GM23338 (cell line): ENCODE data around the gene CNGB1.

Experiments
- CREB1 ChIP-seq: fragments of 250-450 bp; sonication (Bioruptor Pico); IDR thresholded peaks from 2 replicates; pipeline ENCODE4 v1.5.0; 2020; ENCODE audit warnings: low read depth, mild to moderate bottlenecking, moderate library complexity
- CTCF ChIP-seq, 2 experiments: fragments of 200-600 bp in 1 of 2; sonication (generic) in 1 of 2; conservative IDR thresholded peaks; 2 replicates each; pipeline versions ENCODE4 v1.5.1 to v1.6.1; 2016 to 2017; ENCODE audit warnings: antibody characterized with exemption in 2 of 2, low read depth in 2 of 2, mild to moderate bottlenecking in 2 of 2, moderate library complexity in 1 of 2
- ETS1 ChIP-seq: IDR thresholded peaks from 2 replicates; pipeline ENCODE4 v1.6.1; 2016; ENCODE audit warnings: antibody characterized with exemption
- EZH2 ChIP-seq: fragments of 200-600 bp; sonication (generic); IDR thresholded peaks from one replicate; pipeline ENCODE4 v1.8.0; 2017; ENCODE audit warnings: antibody characterized with exemption, mild to moderate bottlenecking, low read depth; ENCODE audit not compliant: unreplicated experiment
- EZH2phosphoT487 ChIP-seq: fragments of 200-600 bp; sonication (generic); IDR thresholded peaks from one replicate; pipeline ENCODE4 v1.8.1; 2018; ENCODE audit warnings: antibody characterized with exemption; ENCODE audit not compliant: unreplicated experiment
- JUNB ChIP-seq: IDR thresholded peaks from one replicate; pipeline ENCODE4 v1.6.1; 2016; ENCODE audit warnings: antibody characterized with exemption; ENCODE audit not compliant: unreplicated experiment
- NANOG ChIP-seq: IDR thresholded peaks from 2 replicates; pipeline ENCODE4 v1.6.1; 2016; ENCODE audit warnings: antibody characterized with exemption, borderline replicate concordance
- POLR2AphosphoS5 ChIP-seq: IDR thresholded peaks from 2 replicates; pipeline ENCODE4 v1.6.1; 2016; ENCODE audit warnings: antibody characterized with exemption, low read depth
- REST ChIP-seq: IDR thresholded peaks from one replicate; pipeline ENCODE4 v1.6.1; 2018; ENCODE audit warnings: antibody characterized with exemption; ENCODE audit not compliant: unreplicated experiment
- STAT1 ChIP-seq: IDR thresholded peaks from one replicate; pipeline ENCODE4 v1.6.1; 2016; ENCODE audit warnings: antibody characterized with exemption; ENCODE audit not compliant: unreplicated experiment
- ZNF331 ChIP-seq: fragments of 250-450 bp; sonication (Bioruptor Pico); IDR thresholded peaks from 2 replicates; pipeline ENCODE4 v1.5.0; 2020; ENCODE audit warnings: low read depth, mild to moderate bottlenecking, moderate library complexity

- no peak for TF ChIP-seq EZH2
- no peak for TF ChIP-seq CREB1
- no peak for TF ChIP-seq ETS1
- TF ChIP-seq CTCF (conservative IDR thresholded peaks at IDR 0.05; ENCODE audit: low read depth in 2 of 2), result no peak
- no peak for TF ChIP-seq EZH2phosphoT487
- TF ChIP-seq POLR2AphosphoS5, result no peak
- TF ChIP-seq REST, result no peak
- TF ChIP-seq ZNF331 (CRISPR knock-in tag), result no peak
- no peak for TF ChIP-seq JUNB
- TF ChIP-seq NANOG, result no peak
- TF ChIP-seq STAT1, result no peak
Measured at GRCh38 chr16:57843400-57843799, 127.5 kb downstream of the CNGB1 start.
